GM12891 (cell line): ENCODE measurements around the gene TELO2.
"Not testable (repeated sequence)": the region's sequence is repeated elsewhere in the genome, so short reads cannot be mapped to it uniquely, and the experiment has no call there.

Experiments used
- DNase-seq: peaks from one replicate; pipeline ENCODE4 v3.0.0; 2011; ENCODE audit warnings: low spot score; ENCODE audit not compliant: insufficient read length
- FAIRE-seq: peaks from 2 replicates; lab custom pipeline; 2011; peaks lifted over from hg19 to GRCh38; lab: Jason Lieb, UNC
- PAX5 ChIP-seq: IDR thresholded peaks from 2 replicates; pipeline ENCODE4 v1.6.1; 2011; ENCODE audit warnings: low read length, moderate library complexity, mild to moderate bottlenecking; ENCODE audit not compliant: insufficient read depth, severe bottlenecking
- POLR2A ChIP-seq: IDR thresholded peaks from 2 replicates; pipeline ENCODE4 v1.6.1; 2011; ENCODE audit warnings: low read depth, low read length, control low read depth
- POLR2AphosphoS5 ChIP-seq: IDR thresholded peaks from 2 replicates; pipeline ENCODE4 v1.6.1; 2011; ENCODE audit warnings: low read depth, low read length, control low read depth
- POU2F2 ChIP-seq: IDR thresholded peaks from 2 replicates; pipeline ENCODE4 v1.6.1; 2011; ENCODE audit warnings: low read depth, mild to moderate bottlenecking, control low read depth, low read length, moderate library complexity
- SPI1 ChIP-seq: IDR thresholded peaks from 2 replicates; pipeline ENCODE4 v1.6.1; 2011; ENCODE audit warnings: low read depth, low read length, control low read depth
- TAF1 ChIP-seq: IDR thresholded peaks from 2 replicates; pipeline ENCODE4 v1.6.1; 2011; ENCODE audit warnings: low read depth, low read length, control low read depth

TELO2 gene

GRCh38 chr16:1474796-1475551 is 18.2 kb upstream of the TELO2 start, which contains the start of gene CLCN7:
TSS of gene CLCN7 (minus strand) at chr16:1475028. CDS start at chr16:1474974, 54 bp downstream.
- DNase-seq (peak; percentile 99), FAIRE-seq (peak; percentile 99)
- TF ChIP-seq TAF1 (peak; percentile 32; the same call in 1 of the 2 replicates), POLR2A (peak; percentile 88), SPI1 (no peak), PAX5 (no peak), POLR2AphosphoS5 (peak; percentile 47; the same call in 1 of the 2 replicates)

- DNase-seq, result no peak
- FAIRE-seq, result no peak
- no peak for TF ChIP-seq POLR2A
- no peak for TF ChIP-seq SPI1
- no peak for TF ChIP-seq PAX5
Observed at GRCh38 chr16:1475552-1476114, 17.5 kb upstream of the TELO2 start.

- FAIRE-seq, result no peak
Observed at GRCh38 chr16:1477033-1477432, 16.1 kb upstream of the TELO2 start.

GRCh38 chr16:1478937-1479336 is 14.2 kb upstream of the TELO2 start:
- not testable (repeated sequence) for FAIRE-seq, DNase-seq

More at GRCh38 chr16:1477033-1477432, 16.1 kb upstream of the TELO2 start:
- TF ChIP-seq POU2F2 (no peak), POLR2AphosphoS5 (no peak), TAF1 (no peak), POLR2A (no peak), SPI1 (no peak), PAX5 (no peak)
- no peak for DNase-seq

- FAIRE-seq (no peak), DNase-seq (no peak)
- TF ChIP-seq POLR2A (no peak), TAF1 (no peak), PAX5 (no peak), POLR2AphosphoS5 (no peak), POU2F2 (no peak), SPI1 (no peak)
Observed at GRCh38 chr16:1481906-1482835, 11.0 kb upstream of the TELO2 start.

GRCh38 chr16:1485847-1486496 is 7.2 kb upstream of the TELO2 start:
- TF ChIP-seq POLR2A, result no peak
- no peak for TF ChIP-seq PAX5
- TF ChIP-seq POLR2AphosphoS5, result no peak
- no peak for TF ChIP-seq POU2F2
- TF ChIP-seq TAF1, result no peak
- no peak for TF ChIP-seq SPI1
- DNase-seq (no peak), FAIRE-seq (no peak)

- no peak for DNase-seq
Observed at GRCh38 chr16:1486551-1487390, 6.4 kb upstream of the TELO2 start.

GRCh38 chr16:1487395-1488053 is 5.6 kb upstream of the TELO2 start:
- DNase-seq (no peak), FAIRE-seq (no peak)
- no peak for TF ChIP-seq SPI1

More at GRCh38 chr16:1486551-1487390, 6.4 kb upstream of the TELO2 start:
- TF ChIP-seq POLR2A (no peak), SPI1 (no peak), POU2F2 (no peak), POLR2AphosphoS5 (no peak)
- no peak for FAIRE-seq
